HK-2 (cell line): Measurements from ENCODE around the gene AKT3.
"Not testable (repeated sequence)": the region's sequence is repeated elsewhere in the genome, so short reads cannot be mapped to it uniquely, and the experiment has no call there.

Experiments
- DNase-seq: peaks from one replicate; pipeline ENCODE4 v3.0.0-alpha.2; 2018; ENCODE audit not compliant: unreplicated experiment

The AKT3 gene

GRCh38 chr1:243783714-243784113 lies 66.3 kb downstream of the AKT3 start:
- DNase-seq = no peak

GRCh38 chr1:243772361-243773050 lies 77.5 kb downstream of the AKT3 start:
- not testable (repeated sequence) for DNase-seq

- DNase-seq = no peak
These were observed 79.2 kb downstream of the AKT3 start for GRCh38 chr1:243770860-243771259.

GRCh38 chr1:243765676-243766075 lies 84.4 kb downstream of the AKT3 start:
- DNase-seq = no peak

DNA sequence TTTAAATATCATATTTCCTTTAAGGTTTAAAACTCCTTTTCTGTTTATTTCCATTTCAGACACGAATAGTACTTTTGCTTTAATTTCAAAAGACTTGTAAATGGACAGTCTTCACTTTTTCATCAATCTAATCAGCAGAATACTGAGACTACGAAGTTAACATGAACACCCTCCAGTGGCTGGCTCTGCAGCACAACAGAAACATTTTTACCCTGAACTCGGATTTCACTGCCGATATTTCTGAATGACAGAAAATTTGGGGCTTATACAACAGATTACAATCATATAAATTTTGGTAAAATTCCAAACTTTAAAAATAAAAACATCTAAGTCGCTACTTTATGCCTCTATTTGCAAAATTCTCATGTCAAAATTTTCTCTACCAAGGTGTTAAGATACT lies 86.2 kb downstream of the AKT3 start:
- DNase-seq = no peak

GRCh38 chr1:243758647-243759046 lies 91.4 kb downstream of the AKT3 start:
- no peak for DNase-seq

DNA sequence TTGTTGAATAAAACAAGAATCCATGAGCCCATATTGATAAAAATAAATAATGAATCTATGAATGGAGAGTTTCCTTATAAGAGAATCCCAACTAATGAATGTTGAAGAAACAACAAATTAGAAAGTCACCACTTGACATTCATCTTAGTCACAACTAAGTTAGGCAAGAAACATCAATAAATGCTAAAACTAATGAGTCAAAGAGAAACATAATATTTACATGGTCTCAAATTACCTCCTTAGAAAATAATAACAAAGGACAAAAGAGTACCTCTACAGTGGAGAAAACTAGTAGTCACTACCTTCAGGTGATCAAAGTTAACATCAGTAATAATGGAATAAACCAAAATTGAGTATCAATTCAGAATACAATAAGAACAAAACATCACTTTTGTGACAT lies 93.5 kb downstream of the AKT3 start:
- no peak for DNase-seq

DNA sequence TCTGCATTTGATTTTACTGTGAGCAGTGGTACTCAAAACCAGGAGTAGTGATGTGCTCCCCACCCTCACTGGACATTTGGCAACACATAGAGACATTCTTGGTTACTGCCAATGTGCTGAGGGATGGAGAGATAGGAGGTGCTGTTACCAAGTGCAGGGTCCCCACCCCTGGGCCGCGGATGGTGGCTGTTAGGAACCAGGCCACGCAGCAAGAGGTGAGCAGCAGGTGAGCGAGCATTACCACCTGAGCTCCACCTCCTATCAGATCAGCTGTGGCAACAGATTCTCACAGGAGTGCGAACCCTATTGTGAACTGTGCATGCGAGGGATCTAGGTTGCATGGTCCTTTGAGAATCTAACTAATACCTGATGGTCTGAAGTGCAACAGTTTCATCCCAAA lies 95.7 kb downstream of the AKT3 start:
- no peak for DNase-seq

- DNase-seq = no peak
These were observed 98.5 kb downstream of the AKT3 start for GRCh38 chr1:243751506-243751905.

GRCh38 chr1:243748706-243749283 lies 101.2 kb downstream of the AKT3 start:
- DNase-seq = no peak

- no peak for DNase-seq
These were observed 101.8 kb downstream of the AKT3 start for GRCh38 chr1:243748227-243748626.

- DNase-seq = no peak
These were observed 103.3 kb downstream of the AKT3 start for GRCh38 chr1:243746751-243747150.

- DNase-seq = no peak
These were observed 104.7 kb downstream of the AKT3 start for GRCh38 chr1:243745356-243745755.

DNA sequence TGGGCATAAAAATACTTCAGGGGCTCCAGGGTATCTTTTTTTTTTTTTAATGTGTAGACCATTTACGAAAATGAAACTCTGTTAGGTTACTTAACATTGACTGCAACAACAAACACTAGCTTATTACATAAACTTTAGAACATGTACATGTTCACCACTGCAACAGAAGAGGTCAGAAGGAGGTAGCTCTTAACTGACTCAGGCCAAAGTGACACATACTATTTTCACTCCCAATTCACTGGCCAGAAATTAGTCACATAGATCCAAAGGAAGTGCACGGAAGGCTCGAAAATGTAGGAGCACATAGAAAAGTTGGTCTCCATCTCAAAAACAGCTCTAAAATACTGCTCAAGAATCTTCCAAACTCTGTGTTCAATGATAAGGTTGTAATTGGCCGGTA lies 107.2 kb downstream of the AKT3 start:
- DNase-seq = no peak

DNA sequence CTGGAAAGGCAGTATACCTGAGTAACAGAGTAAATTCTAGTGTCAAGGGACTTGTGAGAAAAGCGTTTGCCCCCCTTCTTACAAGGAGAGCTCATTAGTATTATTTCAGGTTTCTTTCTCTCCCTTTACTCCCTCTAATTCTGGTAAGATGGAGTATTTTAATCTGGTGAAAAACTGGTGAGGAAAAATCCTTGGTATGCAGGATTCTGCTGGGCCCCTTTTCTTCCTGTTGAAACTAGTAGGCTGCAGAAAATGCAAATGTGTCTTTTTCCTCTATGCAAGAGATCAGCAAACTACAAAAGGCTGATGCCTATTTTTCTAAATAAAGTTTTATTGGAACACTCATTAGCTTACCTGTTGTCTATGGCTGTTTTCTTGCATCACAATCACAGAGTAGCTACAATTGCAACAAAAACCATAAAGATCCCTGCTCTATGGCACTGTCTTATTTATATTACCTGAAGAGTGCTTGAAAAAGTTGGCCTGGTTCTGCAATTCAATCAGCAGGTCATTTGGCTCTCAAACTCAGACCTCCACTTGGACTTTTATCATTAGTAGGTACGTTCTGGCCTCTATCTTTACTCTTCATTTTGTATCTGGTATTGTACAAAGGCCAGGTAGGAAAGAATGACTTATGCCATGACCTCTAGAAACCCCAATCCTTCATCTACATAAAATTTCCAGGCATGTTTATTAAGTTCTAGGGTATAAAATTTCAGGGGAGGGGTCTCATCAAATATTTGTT lies 109.6 kb downstream of the AKT3 start:
- DNase-seq = no peak

GRCh38 chr1:243739335-243740003 lies 110.6 kb downstream of the AKT3 start:
- no peak for DNase-seq

DNA sequence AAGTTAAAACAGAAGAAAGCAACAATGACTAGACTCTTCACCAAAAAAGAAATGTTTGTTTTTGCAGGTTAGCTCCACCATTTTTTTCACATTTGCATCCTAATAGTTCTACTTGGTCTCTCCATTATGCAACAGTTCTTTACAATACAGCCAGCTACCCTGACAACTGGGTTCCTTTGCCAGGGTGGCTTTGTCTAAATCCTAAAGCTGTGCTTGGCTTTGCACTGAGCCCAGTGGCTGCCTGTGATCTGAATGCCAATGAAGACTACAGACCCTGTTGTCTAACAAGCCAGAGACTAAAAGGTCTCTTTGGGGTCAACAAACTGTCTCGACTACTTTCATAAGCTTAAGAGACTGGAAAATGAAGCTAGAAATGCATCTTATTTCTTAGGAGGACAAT lies 112.0 kb downstream of the AKT3 start:
- no peak for DNase-seq

DNA sequence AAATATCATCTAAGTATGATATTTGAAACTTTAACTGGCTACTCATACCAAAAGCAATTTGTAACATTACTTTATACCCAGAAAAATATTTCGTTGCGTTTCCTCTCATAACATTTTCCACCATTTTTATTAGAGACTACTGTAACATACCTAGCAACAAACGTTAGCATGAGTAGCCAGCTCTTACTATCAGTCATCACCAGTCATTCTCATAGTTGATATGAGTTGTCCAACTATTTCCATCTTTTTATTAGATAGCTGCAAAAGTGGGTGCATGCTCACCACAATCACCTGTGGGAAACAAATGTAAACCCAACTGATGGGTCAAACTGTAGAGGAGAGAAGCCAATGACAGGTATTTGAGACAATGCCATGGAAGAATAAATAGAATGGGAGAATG lies 114.6 kb downstream of the AKT3 start:
- DNase-seq = no peak

- DNase-seq = no peak
These were observed 115.7 kb downstream of the AKT3 start for GRCh38 chr1:243734308-243734695.

- DNase-seq = no peak
These were observed 116.3 kb downstream of the AKT3 start for GRCh38 chr1:243733670-243734307.

DNA sequence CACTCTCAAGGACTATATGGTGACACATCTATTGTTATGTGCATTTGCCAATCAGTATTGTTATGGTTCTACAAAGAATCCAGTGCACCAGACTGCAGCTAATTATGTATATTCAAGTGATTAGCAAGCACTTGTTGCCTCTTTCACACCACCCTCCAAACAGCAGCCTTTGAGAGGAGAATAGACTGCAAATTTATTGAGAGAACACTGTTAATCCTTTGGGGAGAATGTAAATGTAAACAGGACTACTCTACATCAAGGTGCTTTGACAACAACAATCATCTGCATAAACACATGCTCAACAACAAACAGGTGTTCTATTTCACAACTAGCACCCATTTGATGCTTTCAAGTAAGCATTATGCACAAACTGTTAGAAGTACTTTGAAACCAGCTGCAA lies 117.4 kb downstream of the AKT3 start:
- no peak for DNase-seq

GRCh38 chr1:243731974-243732625 lies 117.9 kb downstream of the AKT3 start:
- no peak for DNase-seq
